Tongue (tissue), 2 donors: ENCODE data around the gene CBX6. TPM values are rescaled to one million over a fixed set of nuclear protein-coding genes. Genes with fewer than 3 reads are reported as not detected.

Experiments
- DNase-seq: peaks from one replicate; pipeline ENCODE4 v3.0.0-alpha.2; 2015
- total RNA-seq: library from RNA; depleted of rRNA; stranded (reverse); fragments of >200 nt; gene quantifications from one replicate; pipeline ENCODE4 v1.2.3, GENCODE V29; 2014

The CBX6 gene
- total RNA-seq, 1 donor from 2014 or later, result 29.7 TPM

DNA sequence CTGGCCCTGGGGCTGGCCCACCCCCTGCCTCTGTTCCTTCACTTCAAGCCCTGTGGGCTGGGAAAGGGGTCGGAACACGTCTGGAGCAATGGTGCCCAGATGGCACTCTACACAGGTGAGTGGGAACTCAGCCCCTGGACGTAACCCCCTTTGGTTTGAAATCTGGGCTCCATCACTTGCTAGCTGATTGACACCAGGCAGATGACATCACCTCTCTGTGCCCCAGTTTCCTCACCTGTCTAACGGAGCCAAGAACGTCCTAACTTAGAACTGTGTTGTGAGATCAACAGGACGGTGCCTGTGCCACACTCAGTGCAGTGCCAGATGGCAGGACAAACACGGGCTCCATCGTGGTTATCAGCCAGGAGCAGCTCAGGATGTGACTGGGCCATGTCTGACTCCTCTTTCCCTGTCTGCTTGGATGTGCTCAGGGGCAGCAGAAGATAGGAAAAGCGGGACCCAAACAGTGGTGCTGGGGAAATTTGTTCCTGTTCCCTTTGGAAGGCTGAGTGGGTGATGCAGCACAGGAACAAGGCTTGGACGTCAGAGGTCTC lies 52.6 kb downstream of the CBX6 start:
- DNase-seq, result no peak

DNA sequence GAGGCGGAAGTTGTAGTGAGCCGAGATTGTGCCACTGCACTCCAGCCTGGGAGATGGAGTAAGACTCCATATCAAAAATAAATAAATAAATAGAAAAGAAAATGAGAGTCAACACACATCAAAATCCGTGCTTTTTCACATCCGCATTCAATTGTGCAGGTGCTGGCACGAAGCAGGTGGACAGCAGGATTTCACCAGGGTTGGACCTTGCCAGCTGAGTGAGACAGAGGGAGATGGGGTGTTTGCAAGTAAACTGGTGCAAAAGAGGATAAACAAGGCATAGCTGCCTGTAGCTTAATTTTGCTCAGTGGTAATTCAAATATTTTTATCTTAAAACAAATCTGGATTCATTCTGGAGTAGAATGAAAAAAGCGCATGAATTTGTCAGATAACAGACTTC lies 54.8 kb downstream of the CBX6 start:
- no peak for DNase-seq

DNA sequence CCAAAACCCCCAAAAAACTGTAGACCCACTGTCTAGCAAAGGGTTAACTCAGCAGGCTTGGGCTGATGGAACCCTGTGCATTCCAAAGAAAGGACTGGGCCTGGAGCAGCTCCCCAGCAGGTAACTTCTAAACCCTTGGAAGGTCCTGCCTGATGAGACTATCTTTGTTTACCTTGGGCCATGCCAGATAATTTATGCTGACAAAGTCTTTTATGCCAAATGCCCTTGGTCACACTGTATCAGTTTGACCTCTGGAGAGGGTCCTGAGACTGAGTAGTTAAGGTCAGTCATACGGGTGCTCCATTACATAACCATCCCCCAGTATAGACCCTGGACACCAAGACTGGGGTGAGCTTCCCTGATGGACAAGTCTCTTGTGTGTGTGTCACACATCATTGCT lies 56.2 kb downstream of the CBX6 start:
- DNase-seq, result no peak

Other genes with a start within 250 kb of the CBX6 start
- gene FAM227A, start 215.8 kb downstream of the CBX6 start, total RNA-seq, result 1.9 TPM
- gene CBY1, start 215.6 kb downstream of the CBX6 start, total RNA-seq, result 15.2 TPM
- 58.8 TPM for gene TOMM22, start 190.3 kb downstream of the CBX6 start, total RNA-seq
- gene JOSD1, start 171.3 kb downstream of the CBX6 start, total RNA-seq, result 47.1 TPM
- 64.9 TPM for gene GTPBP1, start 166.3 kb downstream of the CBX6 start, total RNA-seq
- gene SUN2, start 116.2 kb downstream of the CBX6 start, total RNA-seq, result 173 TPM
- gene DNAL4, start 78.1 kb downstream of the CBX6 start, total RNA-seq, result 9.3 TPM
- 12.3 TPM for gene NPTXR, start 28.2 kb downstream of the CBX6 start, total RNA-seq
- 3.7 TPM for gene APOBEC3A, start 85.4 kb upstream of the CBX6 start, total RNA-seq
- gene APOBEC3B, start 110.1 kb upstream of the CBX6 start, total RNA-seq, result 2.2 TPM
- 5.8 TPM for gene APOBEC3C, start 142.0 kb upstream of the CBX6 start, total RNA-seq
- gene APOBEC3D, start 148.9 kb upstream of the CBX6 start, total RNA-seq, result 0.62 TPM
- 2.8 TPM for gene APOBEC3F, start 168.6 kb upstream of the CBX6 start, total RNA-seq
- 6.6 TPM for gene APOBEC3G, start 205.1 kb upstream of the CBX6 start, total RNA-seq
- not detected for gene APOBEC3H, start 225.0 kb upstream of the CBX6 start, total RNA-seq